Measurements from ENCODE around the gene OR52N1. TPM values are rescaled to one million over a fixed set of nuclear protein-coding genes. Genes with fewer than 3 reads are reported as not detected.

Gene OR52N1
- total RNA-seq, 1 experiment from 2014 or later = not detected

DNA sequence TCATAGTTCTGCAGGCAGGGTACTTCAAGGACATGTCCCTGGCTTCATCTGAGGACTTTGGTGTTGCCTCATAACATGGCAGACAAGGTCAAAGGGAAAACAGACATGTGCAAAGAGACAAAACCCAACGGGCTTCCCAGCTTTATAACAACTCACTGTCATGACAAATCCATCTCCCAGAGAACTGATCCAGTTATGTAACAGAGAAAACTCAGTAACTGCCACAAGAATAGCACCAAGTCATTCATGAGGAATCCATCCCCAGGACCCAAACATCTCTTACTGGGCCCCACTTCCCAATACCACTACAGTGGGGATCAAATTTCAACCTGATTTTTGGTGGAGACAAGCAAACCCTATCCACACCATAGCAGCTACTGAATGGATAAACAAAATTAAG is 24.0 kb downstream of the OR52N1 start:
- DNase-seq (ENCODE audit: low read depth in 1 of 2, low spot score in 2 of 2) = no peak
- no peak overlapping the region for H3K4me3 ChIP-seq
- no peaks in the 10 kb centered on the region for H3K4me1 ChIP-seq (replicated peaks)
- no peaks in the 10 kb centered on the region for H3K9me3 ChIP-seq (replicated peaks)
- no peaks in the 10 kb centered on the region for H3K27me3 ChIP-seq (replicated peaks)
- H3K36me3 ChIP-seq = no peaks in the 10 kb centered on the region
- H3K27ac ChIP-seq = no peak overlapping the region

DNA sequence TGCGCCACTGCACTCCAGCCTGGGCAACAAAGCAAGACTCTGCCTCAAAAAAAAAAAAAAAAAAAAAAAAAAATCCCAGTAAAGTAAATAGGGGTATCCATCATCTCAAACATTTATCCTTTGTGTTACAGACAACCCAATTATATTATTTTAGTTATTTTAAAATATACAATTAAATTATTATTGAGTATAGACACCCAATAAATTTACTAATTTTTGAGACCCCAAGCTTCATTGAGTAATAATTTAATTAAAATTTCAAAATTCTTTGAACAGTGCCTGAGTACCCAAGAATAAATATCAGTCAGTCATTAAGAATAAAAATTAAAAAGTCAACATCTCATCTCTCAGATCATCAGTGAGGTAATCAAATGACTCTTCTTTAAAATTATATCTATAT is 37.1 kb downstream of the OR52N1 start, which contains the start of gene OR52N4:
Gene OR52N4 (plus strand): TSS at position 301 of the 400 bp plus-strand sequence. CDS start 498 bp downstream, outside the sequence.
- no peak for DNase-seq (ENCODE audit: low read depth in 1 of 2, low spot score in 2 of 2)
- H3K4me1 ChIP-seq (replicated peaks) = no peaks in the 10 kb centered on the region
- peaks cover 14% of the 10 kb centered on the region; the same call in 1 of the 2 replicates for H3K27me3 ChIP-seq (replicated peaks)

DNA sequence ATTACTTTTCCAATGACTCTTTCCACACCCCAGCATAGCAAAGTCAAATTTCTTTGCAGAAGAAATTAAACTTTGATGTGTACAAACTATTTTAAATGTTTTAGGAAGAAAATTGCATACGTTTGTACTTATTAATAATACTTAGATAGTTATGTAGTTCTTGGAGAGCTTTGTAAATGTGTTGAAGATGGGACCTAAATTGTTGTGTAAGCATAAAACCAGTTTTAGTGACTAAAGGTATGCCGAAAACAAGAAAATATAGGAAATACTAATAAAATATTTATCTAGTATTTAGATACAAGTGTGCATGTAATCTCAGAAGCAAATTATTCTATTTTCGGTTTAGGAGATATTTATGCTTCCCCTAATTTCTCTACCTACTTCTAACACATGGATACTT is 41.2 kb downstream of the OR52N1 start:
- Histone ChIP-seq H3K9me3 (replicated peaks) (no peaks in the 10 kb centered on the region), H3K27me3 (replicated peaks) (peaks cover 10% of the 10 kb centered on the region; the same call in 1 of the 2 replicates), H3K4me3 (no peak overlapping the region), H3K36me3 (no peaks in the 10 kb centered on the region), H3K27ac (no peak overlapping the region), H3K4me1 (replicated peaks) (no peaks in the 10 kb centered on the region)
- no peak for DNase-seq (ENCODE audit: low read depth in 1 of 2, low spot score in 2 of 2)

More for the DNA sequence above, 37.1 kb downstream of the OR52N1 start, which contains the start of gene OR52N4:
- Histone ChIP-seq H3K27ac (no peak within 1 kb of the TSS), H3K36me3 (no peaks in the 10 kb centered on the region), H3K4me3 (no peak within 1 kb of the TSS), H3K9me3 (replicated peaks) (no peaks in the 10 kb centered on the region; the same call in 1 of the 2 replicates)

DNA sequence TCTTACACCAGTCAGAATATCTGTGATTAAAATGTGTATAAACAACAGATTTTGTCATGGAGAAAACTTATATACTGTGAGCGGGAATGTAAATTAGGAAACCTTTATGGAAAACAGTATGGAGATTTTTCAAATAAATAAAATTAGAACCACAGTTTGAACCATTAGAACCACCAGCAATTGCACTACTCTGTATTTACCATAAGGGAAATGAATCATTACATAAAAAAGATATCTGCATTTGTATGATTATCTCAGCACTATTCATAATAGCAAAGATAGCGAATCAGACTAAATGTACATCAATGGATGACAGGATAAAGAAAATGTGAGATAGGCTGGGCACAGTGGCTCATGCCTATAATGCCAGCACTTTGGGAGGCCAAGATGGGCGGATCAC is 44.5 kb downstream of the OR52N1 start:
- H3K4me1 ChIP-seq (replicated peaks) = no peaks in the 10 kb centered on the region
- no peak for DNase-seq (ENCODE audit: low read depth in 1 of 2, low spot score in 2 of 2)

DNA sequence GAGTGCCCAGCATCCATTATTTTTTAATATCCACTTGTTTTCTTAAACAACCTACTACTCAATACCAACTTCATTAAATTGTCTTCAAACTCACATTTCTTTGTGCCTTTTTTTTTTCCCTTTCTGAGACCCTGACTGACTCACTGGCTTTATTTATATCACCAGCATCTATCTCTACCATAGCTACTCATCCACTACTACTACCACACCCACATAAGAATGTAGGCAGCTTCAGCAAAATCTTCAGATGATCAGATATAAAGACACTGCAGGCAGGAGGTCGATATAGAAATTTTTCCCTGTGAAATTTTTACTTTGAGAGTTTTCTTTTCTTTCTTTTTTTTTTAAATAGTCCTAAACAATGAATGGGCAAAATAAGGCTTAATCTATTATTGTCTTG is 52.6 kb downstream of the OR52N1 start:
- DNase-seq (ENCODE audit: low read depth in 1 of 2, low spot score in 2 of 2) = no peak
- Histone ChIP-seq H3K27ac (no peak overlapping the region), H3K9me3 (replicated peaks) (no peaks in the 10 kb centered on the region), H3K4me3 (no peak overlapping the region), H3K36me3 (no peaks in the 10 kb centered on the region), H3K4me1 (replicated peaks) (no peaks in the 10 kb centered on the region), H3K27me3 (replicated peaks) (peaks cover 10% of the 10 kb centered on the region)

More for the DNA sequence above, 44.5 kb downstream of the OR52N1 start:
- Histone ChIP-seq H3K9me3 (replicated peaks) (no peaks in the 10 kb centered on the region), H3K4me3 (no peak overlapping the region), H3K27me3 (replicated peaks) (peaks cover 19% of the 10 kb centered on the region), H3K27ac (no peak overlapping the region), H3K36me3 (no peaks in the 10 kb centered on the region)

DNA sequence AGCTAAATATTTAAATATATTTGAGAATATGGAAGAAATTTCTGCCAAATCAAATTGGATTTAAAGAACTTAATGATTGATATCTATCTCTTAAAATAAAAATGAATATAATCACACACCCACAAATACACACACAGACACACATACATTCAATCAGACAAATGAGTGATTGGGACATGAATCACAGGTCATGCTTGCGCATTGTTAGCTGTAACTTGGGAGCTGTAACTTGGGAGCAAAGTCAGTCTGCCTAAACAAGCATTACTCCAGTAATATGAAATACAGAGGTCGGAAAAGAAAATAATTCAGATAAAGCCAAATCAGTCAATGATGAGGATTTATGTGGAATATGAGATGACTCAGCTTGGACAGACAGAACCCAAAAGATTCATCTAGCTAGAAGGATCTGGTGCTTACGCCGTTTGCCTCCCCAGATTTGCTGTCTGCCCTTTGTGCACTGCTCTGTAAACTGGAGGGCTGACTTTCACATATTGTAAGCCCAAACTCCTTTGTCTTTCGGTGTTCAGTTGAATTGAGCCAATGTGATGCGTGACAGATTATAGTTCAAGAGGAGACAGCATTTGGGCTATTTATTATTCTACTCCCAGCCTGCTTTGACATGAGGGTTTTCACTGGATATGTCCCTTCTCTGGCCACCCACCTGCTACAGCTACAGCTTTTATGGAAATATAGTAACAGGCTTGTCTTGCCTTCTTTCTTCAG is 53.2 kb downstream of the OR52N1 start:
- H3K27ac ChIP-seq = no peak overlapping the region
- H3K4me3 ChIP-seq = no peak overlapping the region

DNA sequence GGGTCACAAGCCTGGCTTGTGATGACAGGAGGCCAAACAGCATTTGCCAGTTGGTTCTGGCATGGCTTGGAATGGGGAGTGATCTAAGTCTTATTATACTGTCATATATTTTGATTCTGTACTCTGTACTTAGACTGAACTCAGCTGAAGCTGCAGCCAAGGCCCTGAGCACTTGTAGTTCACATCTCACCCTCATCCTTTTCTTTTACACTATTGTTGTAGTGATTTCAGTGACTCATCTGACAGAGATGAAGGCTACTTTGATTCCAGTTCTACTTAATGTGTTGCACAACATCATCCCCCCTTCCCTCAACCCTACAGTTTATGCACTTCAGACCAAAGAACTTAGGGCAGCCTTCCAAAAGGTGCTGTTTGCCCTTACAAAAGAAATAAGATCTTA is 54.0 kb downstream of the OR52N1 start:
- no peak for DNase-seq (ENCODE audit: low read depth in 1 of 2, low spot score in 2 of 2)
- H3K27me3 ChIP-seq (replicated peaks) = peaks cover 3% of the 10 kb centered on the region; the same call in 1 of the 2 replicates
- no peak overlapping the region for H3K27ac ChIP-seq
- H3K36me3 ChIP-seq = no peaks in the 10 kb centered on the region
- no peak overlapping the region for H3K4me3 ChIP-seq
- H3K4me1 ChIP-seq (replicated peaks) = no peaks in the 10 kb centered on the region
- H3K9me3 ChIP-seq (replicated peaks) = no peaks in the 10 kb centered on the region

More for the DNA sequence above, 53.2 kb downstream of the OR52N1 start:
- H3K9me3 ChIP-seq (replicated peaks) = no peaks in the 10 kb centered on the region
- no peaks in the 10 kb centered on the region for H3K36me3 ChIP-seq
- no peak for DNase-seq (ENCODE audit: low read depth in 1 of 2, low spot score in 2 of 2)
- H3K4me1 ChIP-seq (replicated peaks) = no peaks in the 10 kb centered on the region
- peaks cover 4% of the 10 kb centered on the region for H3K27me3 ChIP-seq (replicated peaks)

Other genes with a start within 250 kb of the OR52N1 start
- gene OR52H1, start 242.7 kb downstream of the OR52N1 start, total RNA-seq (2014; rRNA removed; shearing (Covaris generic)) = not detected in 2 replicates
- gene OR52B6, start 210.4 kb downstream of the OR52N1 start, total RNA-seq (2014; rRNA removed; shearing (Covaris generic)) = not detected in 2 replicates
- gene TRIM6, start 194.6 kb downstream of the OR52N1 start, total RNA-seq (2014; rRNA removed; shearing (Covaris generic)) = 24.1 and 26.2 TPM in 2 replicates
- gene TRIM34, start 166.3 kb downstream of the OR52N1 start, total RNA-seq (2014; rRNA removed; shearing (Covaris generic)) = 6.0 and 10.6 TPM in 2 replicates
- 37.2 and 51.1 TPM in 2 replicates for gene TRIM5, start 106.2 kb downstream of the OR52N1 start, total RNA-seq (2014; rRNA removed; shearing (Covaris generic))
- 125 and 142 TPM in 2 replicates for gene TRIM22, start 101.5 kb downstream of the OR52N1 start, total RNA-seq (2014; rRNA removed; shearing (Covaris generic))
- gene OR56B1, start 54.8 kb downstream of the OR52N1 start, total RNA-seq (2014; rRNA removed; shearing (Covaris generic)) = not detected in 2 replicates
- not detected in 2 replicates for gene OR52N4, start 37.0 kb downstream of the OR52N1 start, total RNA-seq (2014; rRNA removed; shearing (Covaris generic))
- not detected in 2 replicates for gene OR52N5, start 7.9 kb downstream of the OR52N1 start, total RNA-seq (2014; rRNA removed; shearing (Covaris generic))
- not detected in 2 replicates for gene OR52N2, start 17.7 kb upstream of the OR52N1 start, total RNA-seq (2014; rRNA removed; shearing (Covaris generic))
- gene OR52E6, start 50.6 kb upstream of the OR52N1 start, total RNA-seq (2014; rRNA removed; shearing (Covaris generic)) = not detected in 2 replicates
- not detected in 2 replicates for gene OR52E8, start 66.4 kb upstream of the OR52N1 start, total RNA-seq (2014; rRNA removed; shearing (Covaris generic))
- gene OR52E4, start 89.4 kb upstream of the OR52N1 start, total RNA-seq (2014; rRNA removed; shearing (Covaris generic)) = not detected in 2 replicates
- not detected in 2 replicates for gene OR52E5, start 101.9 kb upstream of the OR52N1 start, total RNA-seq (2014; rRNA removed; shearing (Covaris generic))
- not detected in 2 replicates for gene OR56A3, start 151.0 kb upstream of the OR52N1 start, total RNA-seq (2014; rRNA removed; shearing (Covaris generic))
- gene OR56A5, start 177.2 kb upstream of the OR52N1 start, total RNA-seq (2014; rRNA removed; shearing (Covaris generic)) = not detected in 2 replicates
- not detected in 2 replicates for gene OR52L1, start 195.7 kb upstream of the OR52N1 start, total RNA-seq (2014; rRNA removed; shearing (Covaris generic))
- gene OR56A4, start 215.7 kb upstream of the OR52N1 start, total RNA-seq (2014; rRNA removed; shearing (Covaris generic)) = not detected in 2 replicates
- not detected in 2 replicates for gene OR56A1, start 239.5 kb upstream of the OR52N1 start, total RNA-seq (2014; rRNA removed; shearing (Covaris generic))